H1 (cell line): ENCODE measurements around the gene PEX26.

ENCODE experiments used
- GTF2F1 ChIP-seq: IDR thresholded peaks from 2 replicates; pipeline ENCODE4 v1.6.1; 2012; ENCODE audit warnings: low read depth, low read length, improper control_type of control experiment, borderline replicate concordance
- JUND ChIP-seq: IDR thresholded peaks from 2 replicates; pipeline ENCODE4 v1.6.1; 2011; ENCODE audit warnings: mild to moderate bottlenecking, improper control_type of control experiment, low read length
- NANOG ChIP-seq: IDR thresholded peaks from 2 replicates; pipeline ENCODE4 v1.6.1; 2011; ENCODE audit warnings: low read length, low read depth, mild to moderate bottlenecking, inconsistent platforms; ENCODE audit not compliant: insufficient read depth, poor library complexity, severe bottlenecking
- POLR2A ChIP-seq, 2 experiments: IDR thresholded peaks; 1 replicate in 1 of 2; 2 replicates in 1 of 2; pipeline ENCODE4 v1.6.1; 2011; ENCODE audit warnings: low read depth in 2 of 2, low read length in 2 of 2, mild to moderate bottlenecking in 2 of 2; ENCODE audit errors: control extremely low read depth in 1 of 2
- SP2 ChIP-seq: IDR thresholded peaks from 2 replicates; pipeline ENCODE4 v1.6.1; 2012; ENCODE audit warnings: mild to moderate bottlenecking, low read length, inconsistent platforms
- TCF12 ChIP-seq: IDR thresholded peaks from 2 replicates; pipeline ENCODE4 v1.6.1; 2011; ENCODE audit warnings: low read depth, mild to moderate bottlenecking, low read length
- TF ChIP-seq, protein P1 (sequence below), 3 experiments: IDR thresholded peaks; 1 replicate in 2 of 3; 2 replicates in 1 of 3; pipeline versions ENCODE4 v1.5.1 to v1.6.1; 2011; ENCODE audit warnings: low read length in 3 of 3, mild to moderate bottlenecking in 3 of 3, inconsistent platforms in 2 of 3, low read depth in 1 of 3, moderate library complexity in 1 of 3; ENCODE audit not compliant: insufficient read depth in 1 of 3; ENCODE audit errors: control extremely low read depth in 1 of 3

DNA sequence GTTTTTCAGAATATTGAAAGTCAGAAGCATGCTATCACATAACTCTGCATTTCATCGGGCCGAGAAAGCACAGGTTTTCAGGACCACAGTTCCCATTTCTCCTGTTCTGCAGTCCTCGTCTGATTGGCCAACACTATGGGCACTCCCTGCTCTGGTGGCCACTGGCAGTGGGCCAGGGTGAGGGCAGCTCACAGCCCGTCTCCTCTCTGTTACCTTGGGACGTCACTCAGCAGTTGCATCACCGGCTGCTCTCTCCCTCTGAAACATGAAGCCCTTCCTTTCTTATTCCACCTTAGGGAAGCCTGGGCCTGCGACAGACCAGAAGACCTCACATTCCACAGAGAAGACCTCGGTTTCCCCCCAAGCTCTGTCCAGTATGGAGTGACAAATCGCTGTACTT, 42.0 kb upstream of the PEX26 start:
- TF ChIP-seq POLR2A (IDR thresholded peaks at IDR 0.05; ENCODE audit: control extremely low read depth in 1 of 2, low read depth in 2 of 2, low read length in 2 of 2) (no peak), SP2 (no peak), NANOG (no peak), GTF2F1 (no peak), TCF12 (no peak), JUND (no peak)
- TF ChIP-seq, protein P1, sequence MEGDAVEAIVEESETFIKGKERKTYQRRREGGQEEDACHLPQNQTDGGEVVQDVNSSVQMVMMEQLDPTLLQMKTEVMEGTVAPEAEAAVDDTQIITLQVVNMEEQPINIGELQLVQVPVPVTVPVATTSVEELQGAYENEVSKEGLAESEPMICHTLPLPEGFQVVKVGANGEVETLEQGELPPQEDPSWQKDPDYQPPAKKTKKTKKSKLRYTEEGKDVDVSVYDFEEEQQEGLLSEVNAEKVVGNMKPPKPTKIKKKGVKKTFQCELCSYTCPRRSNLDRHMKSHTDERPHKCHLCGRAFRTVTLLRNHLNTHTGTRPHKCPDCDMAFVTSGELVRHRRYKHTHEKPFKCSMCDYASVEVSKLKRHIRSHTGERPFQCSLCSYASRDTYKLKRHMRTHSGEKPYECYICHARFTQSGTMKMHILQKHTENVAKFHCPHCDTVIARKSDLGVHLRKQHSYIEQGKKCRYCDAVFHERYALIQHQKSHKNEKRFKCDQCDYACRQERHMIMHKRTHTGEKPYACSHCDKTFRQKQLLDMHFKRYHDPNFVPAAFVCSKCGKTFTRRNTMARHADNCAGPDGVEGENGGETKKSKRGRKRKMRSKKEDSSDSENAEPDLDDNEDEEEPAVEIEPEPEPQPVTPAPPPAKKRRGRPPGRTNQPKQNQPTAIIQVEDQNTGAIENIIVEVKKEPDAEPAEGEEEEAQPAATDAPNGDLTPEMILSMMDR (IDR thresholded peaks at IDR 0.05; ENCODE audit: control extremely low read depth in 1 of 3, insufficient read depth in 1 of 3, low read depth in 1 of 3, low read length in 3 of 3): no peak
